Activated CD4-positive, CD25-positive, alpha-beta regulatory T cell treated with anti-CD3 and anti-CD28 coated beads, Interleukin-2, amount 50 U/mL, for 72 hours (primary cell): ENCODE results near the gene KIF26B.

ENCODE experiments used
- DNase-seq: peaks from one replicate; pipeline ENCODE4 v3.0.0; 2021

KIF26B gene

DNA sequence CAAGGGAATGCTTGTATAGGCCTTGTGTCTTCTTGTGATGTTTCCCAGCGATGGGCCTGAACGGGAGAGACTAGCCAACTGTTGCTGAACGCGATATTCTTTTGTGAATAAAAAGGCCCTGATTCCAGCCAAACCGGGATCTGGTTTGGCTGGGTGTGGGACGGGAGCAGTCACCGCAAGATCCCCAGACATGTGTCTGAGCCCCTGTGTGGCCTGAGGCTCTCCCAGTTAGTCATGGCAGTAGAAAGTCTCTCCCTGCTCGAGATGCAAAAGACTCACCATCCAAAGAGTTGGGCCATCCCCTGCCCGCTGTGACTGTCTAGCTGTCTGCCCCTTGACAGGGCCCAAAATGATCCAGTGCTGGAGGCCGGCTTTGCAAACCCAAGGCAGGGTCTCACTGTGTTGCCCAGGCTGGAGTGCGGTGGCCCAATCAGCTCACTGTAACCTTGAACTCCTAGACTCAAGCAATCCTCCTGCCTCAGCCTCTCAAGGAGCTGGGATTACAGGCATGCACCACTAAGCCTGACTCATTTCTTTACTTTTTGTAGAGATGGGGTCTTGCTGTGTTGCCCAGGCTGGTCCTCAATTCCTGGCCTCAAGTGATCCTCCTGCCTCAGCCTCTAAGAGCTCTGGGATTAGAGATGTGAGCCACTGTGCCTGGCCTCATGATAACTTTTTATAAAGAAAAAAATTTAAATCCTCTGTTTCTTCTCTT, 56.4 kb downstream of the KIF26B start:
- no peak for DNase-seq

DNA sequence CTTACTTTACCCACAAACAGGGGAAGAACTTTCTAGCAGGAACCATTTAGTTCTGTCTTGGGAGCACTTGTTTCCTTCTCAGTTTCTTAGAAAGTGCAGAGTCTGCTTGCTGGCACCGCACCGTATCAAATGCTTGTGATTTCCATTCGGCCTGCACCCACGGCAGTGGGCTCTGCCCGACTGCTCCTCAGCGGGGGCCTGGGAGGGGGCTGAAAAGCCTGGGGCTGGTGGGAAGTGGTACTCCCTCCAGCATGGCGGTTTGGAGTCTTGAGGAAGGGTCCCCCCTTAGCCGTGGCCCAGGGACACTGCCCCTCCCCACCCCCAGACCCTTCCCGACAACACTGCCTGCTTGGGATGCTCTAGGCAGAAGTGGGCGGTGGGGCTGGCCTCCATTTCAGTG, 57.0 kb downstream of the KIF26B start:
- no peak for DNase-seq

DNA sequence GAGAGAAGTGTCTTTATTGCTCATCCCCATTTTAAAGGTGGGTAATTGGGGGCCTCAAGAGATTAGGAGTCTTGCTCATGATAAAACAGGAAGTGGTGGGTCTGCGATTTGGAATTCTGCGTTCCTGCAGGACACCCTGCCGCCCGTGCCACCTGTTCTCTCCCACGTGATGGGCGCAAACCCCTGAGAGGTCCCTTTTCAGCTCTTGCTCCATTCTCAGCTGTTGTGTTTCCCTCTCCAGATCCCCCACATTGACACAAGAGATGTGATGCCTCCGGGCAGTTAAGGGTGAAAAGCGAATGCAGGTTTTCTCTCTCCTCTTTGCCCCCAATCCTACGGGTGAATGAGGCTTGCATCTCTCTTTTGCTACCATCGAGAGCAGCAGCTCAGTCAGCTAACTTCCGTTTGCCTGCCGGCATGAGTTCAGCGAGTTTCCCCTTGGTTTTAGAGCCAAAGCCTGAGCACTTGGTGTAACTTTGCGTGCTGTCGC, 57.5 kb downstream of the KIF26B start:
- no peak for DNase-seq

DNA sequence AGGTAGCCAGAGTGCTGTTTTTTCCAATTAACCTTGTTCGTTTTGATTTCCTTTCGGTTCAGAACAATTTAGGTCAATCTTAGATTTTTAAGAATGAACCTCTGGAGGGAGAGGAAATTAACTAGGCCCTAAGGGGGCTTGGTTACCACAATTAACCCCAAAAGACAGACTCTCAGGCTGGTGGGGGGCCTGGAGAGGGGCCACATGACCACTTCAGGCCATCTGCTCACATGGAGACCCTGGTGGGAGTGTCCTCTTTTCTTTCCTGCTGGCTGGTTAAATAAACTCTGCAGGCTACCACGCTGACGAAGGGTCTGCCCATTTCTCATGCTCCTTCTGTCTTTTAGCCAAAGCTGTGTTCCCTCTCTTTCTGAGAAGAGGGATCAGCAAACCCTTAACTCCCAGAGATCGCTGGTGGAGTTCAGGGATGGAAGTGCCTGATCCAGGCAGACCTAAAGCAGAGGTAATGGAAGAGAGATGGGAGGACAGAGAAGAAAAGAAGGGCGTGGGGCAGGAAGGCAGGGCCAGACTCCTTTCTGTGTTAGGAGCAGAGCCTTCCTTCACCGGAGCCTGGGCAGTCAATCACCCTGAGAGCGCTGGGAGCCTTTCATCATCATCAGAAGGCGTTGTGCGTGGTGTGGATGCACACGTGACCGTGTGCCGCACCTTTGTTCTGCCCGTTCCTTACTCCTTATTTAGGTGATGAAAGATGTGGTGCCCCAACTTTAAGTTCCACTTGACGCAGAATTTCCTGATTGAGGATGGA, 58.5 kb downstream of the KIF26B start:
- DNase-seq: no peak

DNA sequence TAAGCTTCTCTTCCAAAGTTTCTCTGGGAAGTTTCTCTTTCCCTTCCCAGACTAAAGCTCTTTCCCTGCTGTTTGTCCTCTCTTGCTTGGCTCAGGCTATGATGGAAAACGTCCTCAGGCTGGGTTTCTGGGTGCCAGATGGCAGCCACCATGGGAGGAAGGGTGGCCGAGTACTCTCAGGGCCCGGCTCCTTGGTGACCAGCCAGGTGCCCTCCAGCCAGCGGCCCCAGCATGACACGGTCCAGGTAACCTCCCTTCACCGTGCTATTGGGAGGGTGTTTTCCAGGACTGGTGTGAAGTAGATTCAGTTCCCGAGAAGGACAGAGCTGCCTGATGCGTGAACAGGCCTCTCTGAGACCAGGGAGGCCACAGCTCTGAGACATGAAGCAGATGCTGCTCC, 60.3 kb downstream of the KIF26B start:
- no peak for DNase-seq

DNA sequence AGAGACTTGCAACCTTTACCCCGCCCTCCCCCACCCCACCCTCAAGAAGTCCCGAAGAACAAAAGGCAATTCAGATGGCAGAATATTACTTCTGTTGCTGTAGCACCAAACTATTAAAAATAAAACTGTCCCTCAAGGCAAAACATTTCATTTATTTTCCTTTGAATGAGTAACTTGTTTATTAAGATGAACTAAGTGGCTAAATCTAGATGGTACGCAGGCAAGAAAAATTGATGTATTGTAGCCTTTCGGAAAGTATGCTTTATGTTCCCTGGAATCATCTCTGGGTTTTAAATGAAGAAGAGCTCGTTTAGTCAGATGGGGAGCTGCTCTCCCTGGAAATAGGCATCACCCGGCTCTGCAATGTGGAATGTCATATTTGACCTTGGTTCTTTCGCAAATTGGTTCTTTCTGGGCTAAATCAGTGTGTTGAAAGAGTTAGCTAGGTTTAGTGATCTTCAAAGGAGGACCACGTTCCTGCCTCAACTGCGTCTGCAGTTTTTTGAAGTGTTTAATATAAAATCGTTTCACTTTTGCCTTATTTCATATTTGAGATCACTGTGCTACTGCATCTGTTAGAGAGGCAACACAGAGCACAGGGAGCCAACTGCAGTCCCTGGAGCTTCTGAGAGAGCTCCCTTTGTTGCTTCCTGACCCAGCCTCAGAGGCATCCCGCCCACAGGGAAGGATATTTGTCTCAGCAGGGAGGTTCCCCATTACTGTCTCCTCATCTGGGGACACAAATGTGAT, 61.8 kb downstream of the KIF26B start:
- DNase-seq: no peak

DNA sequence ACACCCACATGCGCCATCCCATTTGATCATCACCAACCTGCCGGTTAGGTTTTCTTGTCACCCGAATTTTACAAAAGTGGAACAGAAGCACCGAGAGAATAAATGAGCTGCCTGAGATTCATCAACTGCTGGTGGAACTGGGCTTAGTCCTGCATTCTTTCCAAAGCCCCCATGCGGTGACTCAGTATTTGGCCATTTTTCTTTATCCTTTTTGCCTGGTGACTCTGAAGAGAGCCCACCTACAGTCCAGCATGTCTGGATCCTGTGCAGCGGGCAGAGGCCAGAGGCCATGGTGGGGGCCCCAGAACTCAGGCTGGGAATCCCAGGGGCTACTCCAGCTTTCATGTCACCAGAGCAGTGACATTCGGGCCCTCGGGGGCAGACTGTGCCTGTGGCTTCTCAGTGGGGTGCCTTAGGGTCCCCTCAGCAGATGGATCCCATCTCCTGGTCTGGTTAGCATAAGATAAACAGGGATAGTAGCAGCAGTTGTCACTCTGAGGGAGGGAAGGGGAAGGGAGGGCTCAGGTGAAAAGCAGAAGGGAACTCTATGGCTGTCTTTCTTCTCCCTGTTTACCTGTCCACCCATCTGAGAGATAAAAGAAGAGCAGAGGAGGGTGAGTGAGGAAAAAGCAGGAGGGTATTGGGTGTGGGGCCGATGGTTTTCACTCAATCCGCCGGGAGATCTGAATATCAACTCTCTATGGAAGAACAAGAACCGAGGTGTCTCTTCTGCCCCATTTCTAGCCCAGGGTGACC, 63.2 kb downstream of the KIF26B start:
- no peak for DNase-seq

- DNase-seq: no peak
These were observed 65.7 kb downstream of the KIF26B start for GRCh38 chr1:245220381-245220985.

DNA sequence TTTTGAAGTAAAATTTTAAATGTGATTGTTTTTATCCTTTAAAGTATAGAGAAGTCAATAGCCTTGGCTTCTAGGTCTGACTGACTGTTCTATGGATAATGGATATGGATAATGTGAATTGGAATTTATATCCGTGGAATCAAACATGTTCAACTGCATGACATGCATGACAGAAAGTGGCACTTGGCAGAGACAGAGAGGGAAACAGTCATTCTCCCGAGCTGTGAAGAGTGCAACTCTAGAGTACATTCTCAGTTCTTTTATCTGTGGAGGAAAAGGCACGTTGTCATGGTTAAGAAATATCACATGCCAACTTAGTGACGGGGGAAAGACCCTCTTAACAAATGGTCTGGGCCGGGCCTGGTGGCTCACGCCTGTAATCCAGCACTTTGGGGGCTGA, 67.0 kb downstream of the KIF26B start:
- no peak for DNase-seq

DNA sequence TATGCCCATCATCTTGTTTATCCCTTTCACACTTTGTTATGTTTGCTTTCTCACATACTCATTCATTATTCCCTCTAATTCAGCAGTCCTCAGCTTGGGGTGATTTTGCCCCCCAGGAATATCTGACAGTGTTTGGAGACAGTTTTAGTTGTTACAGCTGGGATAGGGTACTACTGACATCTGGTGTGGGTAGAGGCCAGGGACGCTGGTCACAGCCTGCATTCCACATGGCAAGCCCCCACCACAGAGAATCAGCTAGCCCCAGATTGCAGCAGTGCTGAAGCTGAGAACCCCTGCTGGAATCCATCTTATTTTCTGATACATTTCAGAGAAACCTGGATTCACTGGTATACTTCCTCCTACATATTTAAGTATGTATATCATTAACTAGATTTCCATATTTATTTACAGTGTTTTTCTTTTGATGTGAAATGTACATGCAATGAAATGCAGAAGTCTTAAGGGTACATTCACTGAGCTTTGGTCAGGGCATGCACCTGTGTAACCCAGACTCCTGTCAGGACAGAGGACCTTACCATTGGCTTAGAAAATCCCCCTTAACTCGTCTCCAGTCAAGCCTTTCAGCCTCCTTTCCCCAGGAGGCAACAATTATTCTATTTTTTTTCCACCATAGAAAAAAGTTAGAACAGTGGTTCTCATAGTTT, 68.3 kb downstream of the KIF26B start:
- DNase-seq: no peak

GRCh38 chr1:245225322-245226202, 70.8 kb downstream of the KIF26B start:
- DNase-seq: no peak

GRCh38 chr1:245226203-245226499, 71.4 kb downstream of the KIF26B start:
- no peak for DNase-seq

GRCh38 chr1:245229051-245229450, 74.3 kb downstream of the KIF26B start:
- no peak for DNase-seq

- DNase-seq: no peak
These were observed 78.1 kb downstream of the KIF26B start for GRCh38 chr1:245232931-245233330.

- no peak for DNase-seq
These were observed 79.7 kb downstream of the KIF26B start for GRCh38 chr1:245234217-245235081.

DNA sequence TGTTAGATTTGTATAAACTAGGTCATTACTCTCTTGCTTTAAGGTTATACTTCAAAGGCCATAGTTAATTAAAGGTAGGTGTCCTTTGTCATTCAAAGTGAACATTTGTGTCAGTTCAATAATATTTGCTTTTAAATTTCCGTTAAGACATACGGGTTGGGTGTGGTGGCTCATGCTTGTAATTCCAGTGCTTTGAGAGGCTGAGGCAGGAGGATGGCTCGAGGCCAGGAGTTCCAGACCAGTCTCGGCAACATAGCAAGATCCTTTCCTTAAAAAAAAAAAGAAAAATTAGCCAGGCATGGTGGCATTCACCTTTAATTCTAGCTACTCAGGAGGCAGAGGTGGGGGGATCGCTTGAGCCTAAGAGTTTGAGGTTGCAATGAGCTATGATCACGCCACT, 80.4 kb downstream of the KIF26B start:
- no peak for DNase-seq

DNA sequence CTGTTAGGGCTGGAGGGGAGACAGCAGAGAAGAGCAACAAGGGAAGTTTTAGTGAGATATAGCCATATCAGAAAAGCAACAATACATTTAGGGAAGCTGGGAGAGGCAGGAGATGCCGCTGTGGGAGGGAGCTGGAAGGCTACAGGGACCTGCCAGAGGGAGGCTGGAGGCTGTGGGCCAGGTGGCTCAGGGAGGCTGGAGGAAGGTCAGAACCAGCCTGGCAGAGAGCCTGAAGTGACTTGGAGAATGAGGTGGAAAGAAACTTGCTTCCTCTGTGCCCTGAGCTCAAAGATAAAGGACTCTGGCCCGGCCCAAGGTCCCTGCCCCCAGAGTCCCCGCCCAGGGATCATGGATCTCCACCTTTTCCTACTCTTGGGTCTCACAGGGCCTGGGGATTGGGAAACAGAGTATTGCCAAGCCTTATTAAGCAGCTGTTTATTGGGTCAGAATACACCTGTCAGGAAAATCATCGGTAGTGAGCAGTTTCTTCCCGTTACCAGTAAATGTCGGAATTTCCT, 85.9 kb downstream of the KIF26B start:
- DNase-seq: no peak

GRCh38 chr1:245241526-245242130, 86.8 kb downstream of the KIF26B start:
- no peak for DNase-seq

- no peak for DNase-seq
These were observed 88.2 kb downstream of the KIF26B start for GRCh38 chr1:245242989-245243388.
